Fibroblast of peridontal ligament (primary cell): ENCODE measurements around the gene COMMD7.

Experiments
- DNase-seq: peaks from one replicate; pipeline ENCODE4 v3.0.0-alpha.2; 2010; ENCODE audit errors: extremely low read depth

Gene COMMD7

DNA sequence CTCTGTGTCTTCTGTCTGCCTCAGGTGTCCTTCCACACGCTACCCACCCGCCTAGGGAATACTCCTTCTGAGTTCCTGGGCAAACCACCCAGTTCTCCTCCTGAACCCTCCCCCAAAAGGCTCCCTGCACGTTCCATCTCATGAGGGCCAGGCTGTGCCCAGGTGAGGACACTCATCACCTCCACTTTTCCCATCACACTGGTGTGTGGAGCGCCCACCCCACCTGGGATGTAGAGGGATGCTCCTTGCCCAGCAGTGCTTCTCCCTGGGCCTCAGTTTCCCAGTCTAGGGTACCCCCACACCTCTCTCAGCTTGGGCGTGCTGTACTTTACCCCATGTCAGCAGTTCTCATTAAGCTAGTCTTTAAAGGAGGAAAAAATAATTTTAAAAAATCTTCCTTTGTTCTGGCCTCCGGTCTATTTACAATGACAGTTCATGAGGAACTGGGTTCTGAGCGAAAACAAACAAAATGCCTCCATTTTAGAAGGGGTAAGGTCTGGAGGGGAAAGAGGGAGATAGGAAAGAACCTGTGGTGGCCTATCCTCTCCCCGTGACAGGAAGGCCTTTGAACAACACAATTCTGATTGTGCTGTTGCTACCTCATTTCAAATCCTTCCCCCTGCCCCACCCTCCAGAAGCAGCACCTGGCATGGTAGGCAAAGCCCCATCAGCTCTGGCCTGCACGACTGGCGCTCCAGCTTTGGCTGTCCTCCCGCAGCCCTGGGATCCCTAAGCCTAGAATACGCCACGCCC is 67.9 kb downstream of the COMMD7 start:
- no peak for DNase-seq

DNA sequence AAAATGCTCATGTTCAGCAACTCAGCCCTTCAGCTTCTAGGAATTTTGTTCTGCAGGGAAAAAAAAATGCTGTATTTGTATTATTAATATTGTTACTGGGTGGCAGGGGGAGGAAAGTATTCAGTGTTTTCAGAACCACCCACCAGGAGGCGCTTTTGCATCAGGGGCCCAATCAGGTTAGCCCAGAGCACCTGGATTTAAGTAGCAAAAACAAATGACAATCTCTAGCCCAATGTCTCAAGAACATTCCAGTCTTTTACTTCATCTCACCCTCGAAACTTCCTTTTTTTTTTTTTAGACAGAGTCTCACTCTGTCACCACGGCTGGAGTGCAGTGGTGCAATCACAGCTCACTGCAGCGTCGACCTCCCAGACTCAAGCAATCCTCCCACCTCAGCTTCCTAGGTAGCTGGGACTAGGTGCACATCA is 68.9 kb downstream of the COMMD7 start:
- DNase-seq = peak; percentile 52

DNA sequence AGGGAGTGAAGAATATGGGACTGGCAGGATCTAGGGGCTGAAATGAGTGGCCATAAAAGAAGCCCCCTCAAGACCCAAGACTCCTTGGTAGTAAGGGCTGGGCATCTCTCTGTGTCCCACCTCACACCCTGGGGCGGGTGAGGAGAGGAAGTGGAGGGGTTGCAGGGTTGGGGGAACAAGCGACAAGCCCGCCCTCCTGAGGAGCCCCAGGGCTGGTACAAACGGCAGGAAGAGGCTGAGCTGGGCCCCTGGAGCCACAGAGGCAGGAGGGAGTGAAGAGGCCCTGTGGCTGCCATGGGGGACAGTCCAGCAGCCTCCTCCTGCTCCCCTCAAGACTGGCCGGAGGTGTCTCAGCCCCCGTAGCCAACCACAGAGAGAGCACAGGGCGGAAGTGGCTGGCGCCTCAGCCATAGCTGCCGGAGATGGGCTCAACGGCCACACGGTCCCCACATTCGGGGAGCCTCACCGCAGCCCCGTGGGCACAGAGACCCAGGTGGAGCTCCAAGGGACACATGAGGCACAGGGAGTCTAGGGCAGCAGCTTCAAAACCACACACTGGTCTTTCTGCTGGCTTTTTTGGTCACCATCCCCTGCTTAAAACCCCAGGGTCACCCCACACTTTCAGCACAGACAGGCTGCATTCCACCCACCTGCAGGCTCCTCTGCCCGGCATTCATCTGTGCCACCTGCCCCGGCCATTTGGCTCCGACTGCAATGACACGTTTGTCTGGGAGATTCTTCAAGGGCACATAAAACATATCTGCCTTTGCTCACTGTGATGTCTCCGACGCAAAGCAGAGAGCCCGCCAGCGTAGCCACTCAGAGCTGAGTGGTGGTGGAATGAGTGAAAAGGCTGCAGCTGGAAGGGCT is 70.0 kb downstream of the COMMD7 start:
- no peak for DNase-seq

DNA sequence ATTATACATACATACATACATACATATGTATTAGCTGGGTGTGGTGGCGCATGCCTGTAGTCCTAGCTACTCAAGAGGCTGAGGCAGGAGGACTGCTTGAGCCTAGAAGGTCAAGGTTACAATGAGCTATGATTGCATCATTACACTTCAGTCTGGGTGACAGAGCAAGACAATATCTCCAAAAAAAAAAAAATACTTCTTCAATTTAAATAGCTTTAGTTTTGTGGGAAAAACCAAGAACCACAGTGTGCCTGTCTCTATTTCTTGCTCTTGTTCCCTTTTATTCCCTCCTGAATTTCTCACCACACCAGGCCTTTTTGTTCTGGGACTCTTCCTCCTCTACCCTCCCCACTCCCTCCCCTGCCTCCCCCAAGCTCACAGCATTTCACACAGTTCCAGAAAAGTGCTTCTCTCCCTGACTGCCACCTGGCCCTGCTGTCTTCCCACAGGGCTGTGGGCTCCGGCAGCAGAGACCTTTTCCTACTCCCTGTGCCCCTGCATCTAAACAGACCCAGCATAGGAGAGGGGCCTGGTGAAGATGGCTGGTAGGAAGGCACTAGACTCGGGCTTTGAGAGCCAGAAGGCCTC is 70.8 kb downstream of the COMMD7 start:
- DNase-seq = no peak

DNA sequence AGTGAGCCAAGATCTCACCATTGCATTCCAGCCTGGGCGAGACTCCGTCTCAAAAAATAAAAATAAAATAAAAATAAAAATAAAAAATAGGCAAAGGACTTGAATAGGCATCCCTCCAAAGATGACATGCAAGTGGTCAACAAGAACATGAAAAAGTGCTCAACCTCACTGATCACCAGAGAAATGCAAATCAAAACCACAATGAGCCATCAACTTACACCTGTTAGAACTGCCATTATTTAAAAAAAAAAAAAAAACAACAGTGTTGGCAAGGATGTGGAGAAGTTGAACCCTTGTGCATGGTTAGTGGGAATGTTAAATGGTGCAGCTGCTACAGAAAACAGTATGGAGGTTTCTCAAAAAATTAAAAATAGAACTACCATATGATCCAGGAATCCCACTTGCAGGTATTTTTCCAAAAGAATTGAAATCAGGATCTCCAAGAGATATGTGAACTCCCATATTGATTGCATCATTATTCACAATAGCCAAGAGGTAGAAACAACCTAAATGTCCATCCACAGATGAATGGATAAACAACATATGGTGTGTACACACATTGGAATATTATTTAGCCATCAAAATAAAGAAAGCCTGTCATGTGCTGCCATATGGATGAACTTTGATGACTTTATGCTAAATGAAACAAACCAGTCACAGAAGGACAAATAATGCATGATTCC is 72.4 kb downstream of the COMMD7 start:
- no peak for DNase-seq

DNA sequence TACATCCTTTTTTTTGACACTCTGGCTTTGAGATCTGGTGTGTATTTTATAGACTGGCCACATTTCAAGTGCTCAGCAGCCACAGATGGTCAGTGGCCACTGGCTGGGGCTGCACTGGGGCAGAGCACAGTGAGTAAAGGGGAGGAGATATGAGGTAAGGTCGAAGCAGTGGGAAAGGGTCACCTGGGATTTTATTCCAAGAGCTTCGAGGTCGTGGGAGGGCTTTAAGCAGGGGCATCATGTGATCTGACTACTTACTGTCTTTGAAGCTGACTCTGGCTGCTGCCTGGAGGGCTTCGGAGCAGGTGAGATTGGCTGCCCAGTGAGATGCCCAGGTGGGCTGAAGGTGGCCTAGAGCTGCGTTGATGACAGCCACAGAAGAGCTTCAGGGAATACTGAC is 76.2 kb downstream of the COMMD7 start:
- DNase-seq = no peak

DNA sequence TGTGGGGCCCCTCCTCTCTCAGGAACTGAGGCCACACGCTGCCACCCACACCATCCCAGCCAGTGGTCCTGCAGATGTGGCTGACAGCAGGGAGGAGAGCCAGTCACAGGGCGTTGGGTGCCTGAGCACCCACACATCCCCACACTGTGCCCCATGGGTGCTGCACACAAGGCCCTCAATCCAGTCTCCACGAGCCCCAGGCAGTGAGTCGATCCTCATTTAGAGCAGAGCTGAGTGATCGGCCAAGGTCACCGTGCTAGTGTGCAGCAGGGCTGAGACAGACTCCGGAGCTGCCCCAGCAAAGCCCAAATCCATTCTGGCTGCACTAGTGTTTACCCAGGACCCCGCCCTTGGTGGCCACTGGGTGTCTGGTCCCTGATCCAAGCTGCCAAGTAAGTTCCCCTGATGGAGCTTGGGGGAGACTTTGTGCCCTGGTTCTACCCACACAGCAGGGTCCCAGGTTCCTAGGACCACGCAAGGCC is 78.5 kb downstream of the COMMD7 start:
- DNase-seq = no peak

DNA sequence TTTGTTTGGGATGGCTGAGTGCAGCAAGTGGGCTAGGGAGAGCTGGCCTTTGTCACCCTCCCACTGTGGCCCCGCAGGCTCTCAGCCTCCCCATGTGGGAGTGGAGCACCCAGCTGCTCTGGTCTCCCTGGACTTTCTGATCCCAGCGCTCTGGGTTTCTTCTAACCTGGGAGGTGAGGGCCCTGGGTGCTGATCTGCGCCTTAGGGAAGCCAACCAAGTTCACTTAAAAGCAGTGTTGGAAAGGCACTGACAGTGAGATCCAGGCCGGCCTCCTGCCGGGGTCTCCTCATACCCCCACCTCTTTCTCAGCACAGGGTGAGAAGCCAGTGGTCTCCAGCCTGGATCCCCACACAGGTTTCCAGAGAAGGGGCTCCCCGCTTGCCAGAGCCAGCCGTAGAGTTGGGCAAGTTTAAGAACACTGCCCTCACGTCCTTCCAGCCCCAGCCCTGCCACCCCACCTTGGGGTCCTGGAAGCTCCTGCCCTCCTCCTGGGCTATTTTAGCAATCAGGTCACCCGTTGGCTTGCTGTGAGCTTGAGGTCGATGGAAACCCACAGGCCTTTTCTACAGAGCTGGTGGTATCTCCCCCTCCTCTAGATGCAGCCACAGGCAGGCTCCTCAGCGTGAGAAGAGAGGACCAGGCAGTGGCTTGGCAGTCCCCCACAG is 79.1 kb downstream of the COMMD7 start:
- DNase-seq = no peak

DNA sequence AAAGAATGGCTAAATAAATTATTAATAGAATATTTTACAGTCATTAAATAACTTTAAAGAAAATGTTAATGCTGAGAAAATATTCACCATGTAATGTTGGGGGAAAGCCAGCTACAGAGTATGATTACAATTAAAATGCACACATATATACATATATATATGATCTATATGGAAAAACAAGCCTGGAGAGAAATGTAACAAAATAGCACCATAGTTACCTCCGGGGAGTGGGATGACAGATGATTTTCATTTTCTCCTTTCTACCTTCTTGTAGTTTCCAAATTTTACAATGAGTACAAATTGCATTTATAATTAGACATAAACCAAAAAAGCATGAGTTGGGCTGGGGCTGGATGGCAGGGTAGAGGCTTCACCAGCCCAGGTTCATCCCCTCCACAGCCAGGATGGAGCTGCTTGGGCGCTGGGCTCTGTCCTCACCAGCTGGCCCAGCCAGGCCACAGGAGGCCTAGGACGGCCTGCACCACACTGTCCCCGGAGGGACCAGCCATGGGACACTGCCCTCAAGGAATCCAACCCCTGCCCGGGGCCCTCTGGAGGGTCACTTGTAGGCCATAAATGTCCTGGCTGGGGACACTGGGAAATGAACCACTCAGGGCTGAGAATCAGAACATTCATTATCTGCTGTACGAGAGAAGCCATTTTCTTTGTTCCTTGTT is 79.8 kb downstream of the COMMD7 start:
- no peak for DNase-seq

DNA sequence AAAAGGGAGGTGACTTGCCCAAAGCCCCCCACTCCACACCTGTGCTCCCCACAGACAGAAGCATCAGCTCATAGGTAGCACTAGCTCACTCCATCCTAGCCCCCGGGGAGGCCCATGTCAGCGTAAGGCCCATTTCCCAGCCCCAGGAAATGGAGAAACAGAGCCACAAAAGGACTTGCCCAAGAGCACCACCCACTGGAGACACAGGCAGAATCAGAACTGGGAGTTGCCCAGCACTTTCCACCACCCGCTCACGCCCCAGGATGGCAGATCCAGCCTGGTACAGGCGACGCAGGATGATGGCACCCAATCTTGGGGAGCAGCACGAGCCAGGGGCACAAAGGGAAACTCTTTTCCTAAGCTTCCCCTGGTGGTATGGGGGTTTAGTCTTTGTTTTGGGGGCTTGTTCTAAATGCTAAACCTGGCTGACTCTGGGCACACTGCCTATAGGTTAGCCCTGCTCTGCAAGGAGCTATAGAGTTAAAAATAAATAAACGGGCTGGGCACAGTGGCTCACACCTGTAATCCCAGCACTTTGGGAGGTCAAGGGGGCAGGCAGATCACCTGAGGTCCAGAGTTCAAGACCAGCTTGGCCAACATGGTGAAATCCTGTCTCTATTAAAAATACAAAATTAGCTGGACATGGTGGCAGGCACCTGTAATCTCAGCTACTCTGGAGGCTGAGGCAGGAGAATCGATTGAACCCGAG is 81.3 kb downstream of the COMMD7 start:
- DNase-seq = no peak

DNA sequence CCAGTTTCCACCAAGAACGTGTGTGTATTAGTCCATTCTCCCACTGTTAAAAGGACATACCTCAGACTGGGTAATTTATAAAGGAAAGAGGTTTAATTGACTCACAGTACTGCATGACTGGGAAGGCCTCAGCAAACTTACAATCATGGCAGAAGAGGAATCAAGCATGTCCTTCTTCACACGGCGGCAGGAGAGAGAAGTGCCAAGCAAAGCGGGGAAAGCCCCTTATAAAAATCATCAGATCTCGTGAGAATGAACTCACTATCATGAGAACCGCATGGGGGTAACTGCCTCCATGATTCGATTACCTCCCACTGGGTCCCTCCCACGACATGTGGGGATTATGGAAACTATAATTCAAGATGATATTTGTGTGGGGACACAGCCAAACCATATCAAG is 82.6 kb downstream of the COMMD7 start:
- DNase-seq = no peak

DNA sequence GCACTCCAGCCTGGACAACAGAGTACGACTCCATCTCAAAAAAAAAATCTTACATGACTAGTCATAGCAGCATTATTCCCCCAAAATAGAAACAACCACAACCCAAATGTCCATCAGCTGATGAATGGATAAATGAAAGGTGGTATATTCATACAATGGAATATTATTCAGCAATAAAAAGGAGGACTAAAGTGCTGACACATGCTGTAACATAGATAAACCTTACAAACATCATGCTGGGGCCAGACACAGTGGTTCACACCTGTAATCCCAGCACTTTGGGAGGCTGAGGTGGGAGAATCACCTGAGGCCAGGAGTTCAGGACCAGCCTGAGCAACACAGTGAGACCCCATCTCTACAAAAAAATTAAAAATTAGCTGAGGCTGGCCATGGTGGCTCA is 86.4 kb downstream of the COMMD7 start:
- no peak for DNase-seq

DNA sequence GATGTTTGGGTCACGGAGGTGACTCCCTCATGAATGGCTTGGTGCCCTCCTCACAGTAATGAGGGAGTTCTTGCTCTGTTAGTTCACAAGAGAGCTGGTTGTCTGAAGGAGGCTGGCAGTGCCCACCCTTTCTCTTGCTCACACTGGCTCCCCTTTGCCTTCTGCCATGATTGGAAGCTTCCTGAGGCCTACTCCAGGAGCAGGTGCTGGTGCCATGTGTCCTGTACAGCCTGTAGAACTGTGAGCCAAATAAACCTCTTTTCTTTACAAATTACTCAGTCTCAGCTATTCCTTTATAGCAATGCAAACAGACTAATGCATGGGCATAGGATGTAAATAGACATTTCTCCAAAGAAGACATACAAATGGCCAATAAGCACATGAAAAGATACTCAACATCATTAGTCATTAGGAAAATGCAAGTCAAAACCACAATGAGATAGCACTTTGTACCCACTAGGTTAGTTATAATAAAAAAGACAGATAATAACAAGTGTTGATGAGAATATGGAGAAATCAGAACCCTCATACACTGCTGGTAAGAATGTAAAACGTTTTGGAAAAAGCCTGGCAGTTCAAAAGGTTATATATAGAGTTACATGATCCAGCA is 87.3 kb downstream of the COMMD7 start:
- no peak for DNase-seq

DNA sequence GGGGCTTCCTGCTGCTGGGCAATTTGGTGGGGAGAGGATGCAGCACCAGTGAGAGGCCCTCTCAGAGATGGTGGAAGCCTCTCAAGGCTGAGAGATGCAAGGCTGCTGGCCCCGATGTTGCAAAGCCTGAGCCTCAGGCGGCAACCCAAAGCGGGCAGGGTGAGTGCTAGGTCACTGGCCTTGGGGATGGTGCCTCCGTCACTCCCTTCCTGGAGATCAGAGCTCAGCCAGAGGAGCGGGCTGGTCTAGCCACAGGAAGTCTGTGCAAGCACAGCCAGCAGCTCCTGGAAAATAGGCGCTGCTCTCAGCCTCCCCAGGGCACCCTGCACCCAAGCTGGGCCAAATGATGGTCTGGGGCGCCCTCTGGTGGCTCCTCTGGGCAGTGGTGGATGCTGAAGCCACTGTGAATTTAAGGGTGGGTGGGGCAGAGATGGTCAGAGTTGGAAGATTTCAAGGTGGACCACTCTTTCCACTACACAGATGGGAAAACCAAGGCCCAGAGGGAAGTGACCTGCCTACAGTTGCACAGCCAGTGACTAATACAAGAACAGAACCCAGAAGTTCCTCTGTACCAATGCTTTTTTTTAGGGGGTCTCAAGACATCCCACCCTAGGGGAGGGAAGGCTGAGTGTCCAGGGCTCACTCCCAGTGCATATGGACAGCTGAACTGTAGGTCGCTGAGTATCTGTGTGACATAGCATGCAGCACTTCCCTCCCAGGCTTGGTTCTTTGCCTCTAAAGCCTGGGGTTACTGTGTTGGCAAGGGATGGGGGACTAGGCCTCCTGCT is 90.3 kb downstream of the COMMD7 start:
- peak; percentile 76 for DNase-seq
